Stimulated activated CD4-positive, alpha-beta T cell treated with anti-CD3 and anti-CD28 coated beads, Interleukin-12 subunit alpha, Interleukin-12 subunit beta, amount 100 ng/mL, for 4 hours (primary cell): ENCODE measurements around the gene FBXW4.

Source experiments
- DNase-seq: peaks from one replicate; pipeline ENCODE4 v3.0.0-alpha.2; 2020

Gene FBXW4

DNA sequence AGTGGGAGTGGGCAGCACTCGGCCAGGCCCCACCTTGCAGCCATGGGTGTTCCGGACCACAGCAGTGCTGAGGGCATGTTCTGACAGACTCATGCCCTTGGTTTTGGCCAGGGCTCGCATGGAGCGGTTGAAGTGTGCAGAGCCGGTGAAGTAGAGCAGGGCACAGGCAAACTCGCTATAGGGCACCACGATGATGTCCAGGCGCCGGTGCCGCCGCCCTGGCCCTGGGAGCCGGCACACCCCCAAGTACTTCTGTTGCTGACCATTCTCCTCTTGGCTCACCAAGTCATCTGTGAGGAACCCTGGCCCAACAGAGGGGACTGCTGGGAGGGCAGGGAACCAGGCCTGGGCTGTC, 115.5 kb downstream of the FBXW4 start:
- no peak for DNase-seq

DNA sequence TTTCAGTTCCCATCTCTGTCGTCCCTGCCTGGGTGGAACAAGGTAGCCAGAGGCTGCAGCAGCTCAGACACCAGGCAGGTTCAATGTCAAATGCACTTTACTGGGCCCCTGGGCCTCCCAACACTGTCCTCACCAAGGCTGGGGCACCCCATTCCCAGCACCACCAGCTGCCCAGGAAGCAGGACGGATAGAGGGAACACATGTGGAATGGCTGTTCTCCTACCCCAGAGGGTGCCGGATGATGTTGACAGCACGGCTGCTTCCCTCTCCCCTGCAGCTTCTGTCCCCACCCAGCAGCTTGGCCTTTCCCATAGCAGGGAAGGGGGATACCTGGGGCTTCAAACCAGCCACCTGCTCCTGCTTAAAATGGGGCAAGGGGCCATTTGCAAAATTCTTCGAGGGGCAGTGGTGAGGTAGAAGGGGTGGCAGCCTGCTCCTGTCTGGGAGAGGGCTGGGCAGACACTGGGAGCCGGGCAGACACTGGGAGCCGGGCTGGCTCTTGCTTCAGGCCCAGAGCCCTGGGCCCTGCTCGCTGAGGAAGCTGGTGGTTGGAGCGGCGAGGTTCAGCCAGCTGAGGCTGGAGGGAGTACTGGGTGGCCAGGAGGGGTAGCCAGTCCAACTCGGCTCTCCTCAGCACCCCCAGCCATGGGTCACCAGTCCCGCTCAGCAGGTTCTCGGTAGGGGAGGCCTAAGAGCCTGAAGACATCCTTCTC, 116.0 kb downstream of the FBXW4 start:
- DNase-seq = no peak

DNA sequence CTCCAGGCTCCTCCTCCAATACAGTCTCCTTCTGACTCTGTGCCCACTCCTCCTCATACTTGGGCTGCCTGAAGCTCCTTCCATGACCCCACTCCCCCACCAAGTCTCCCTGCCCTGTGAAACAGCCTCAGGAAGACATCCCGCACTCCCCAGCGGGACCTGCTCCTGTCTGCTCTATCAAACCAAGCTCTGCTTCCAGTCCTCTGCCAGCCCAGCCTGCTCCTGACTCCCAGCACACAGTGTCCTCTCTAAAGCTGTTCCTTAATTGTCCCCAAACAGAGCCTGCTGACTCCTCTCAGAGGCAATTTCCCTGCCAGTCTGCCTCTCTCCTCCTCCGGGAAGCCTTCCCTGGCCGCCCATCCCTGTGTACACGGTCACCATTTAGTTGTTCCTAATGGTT, 116.8 kb downstream of the FBXW4 start:
- no peak for DNase-seq

DNA sequence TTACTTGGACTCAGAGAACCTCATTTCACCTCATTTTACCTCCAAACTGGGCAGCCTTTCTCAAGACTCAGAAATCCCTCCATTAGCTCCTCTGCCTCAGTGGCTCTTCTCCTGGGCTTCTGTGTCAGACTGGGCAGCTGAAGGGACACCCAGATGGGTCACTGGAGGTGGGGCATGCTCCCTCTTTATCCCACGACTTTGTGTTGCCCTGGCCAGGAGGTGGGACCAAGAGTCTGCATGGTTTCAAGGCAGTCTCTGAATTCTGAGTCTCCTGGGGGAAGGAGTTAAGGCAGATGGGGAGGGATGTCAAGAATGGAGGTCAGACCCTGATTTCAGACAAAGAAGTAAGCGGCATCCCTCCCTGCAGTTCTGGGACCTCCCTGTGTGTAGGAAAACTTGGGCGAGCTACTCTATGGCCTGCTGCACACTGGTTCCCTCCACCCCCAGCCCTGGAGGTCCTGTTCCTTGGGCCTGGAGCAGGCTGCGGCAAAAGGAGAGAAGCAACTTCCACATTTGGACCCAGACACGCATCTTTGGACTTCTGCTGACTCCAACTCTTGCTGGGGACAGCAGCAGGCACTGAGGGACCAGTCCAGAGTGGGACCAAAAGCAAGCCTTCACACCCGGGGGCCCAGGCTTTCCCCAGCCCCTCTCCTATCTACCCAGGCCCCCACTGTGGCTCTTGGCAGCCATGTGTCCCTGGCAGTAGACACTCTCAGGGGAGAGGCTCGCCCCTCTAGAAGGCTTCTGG, 117.7 kb downstream of the FBXW4 start:
- DNase-seq = no peak

DNA sequence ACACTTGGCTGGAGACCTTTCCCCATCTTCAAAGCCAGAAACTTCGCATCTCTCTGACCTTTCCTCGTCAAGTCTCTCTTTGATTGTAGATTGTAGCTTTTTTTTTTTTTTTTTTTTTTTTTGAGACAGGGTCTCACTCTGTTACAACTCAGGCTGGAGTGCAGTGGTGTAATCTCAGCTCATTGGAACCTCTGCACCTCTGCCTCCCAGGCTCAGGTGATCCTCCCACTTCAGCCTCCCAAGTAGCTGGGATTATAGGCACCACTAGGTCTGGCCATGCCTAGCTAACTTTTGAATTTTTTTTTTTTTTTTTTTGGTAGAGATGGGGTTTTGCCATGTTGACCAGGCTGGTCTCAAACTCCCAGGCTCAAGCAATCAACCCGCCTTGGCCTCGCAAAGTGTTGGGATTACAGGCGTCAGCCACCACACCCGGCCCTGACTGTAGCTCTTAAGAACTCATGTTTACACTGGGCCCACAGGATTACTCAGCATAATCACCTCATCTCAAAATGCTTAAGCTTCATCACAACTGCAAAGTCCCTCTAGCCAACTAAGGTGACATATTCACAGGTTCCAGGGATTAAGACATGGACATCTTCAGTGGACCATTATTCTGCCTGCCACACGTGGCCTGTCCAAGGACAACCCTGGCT, 118.6 kb downstream of the FBXW4 start:
- DNase-seq = no peak

- DNase-seq = no peak
These were observed 119.3 kb downstream of the FBXW4 start for GRCh38 chr10:101575580-101576210.

- no peak for DNase-seq
These were observed 119.9 kb downstream of the FBXW4 start for GRCh38 chr10:101575091-101575490.

DNA sequence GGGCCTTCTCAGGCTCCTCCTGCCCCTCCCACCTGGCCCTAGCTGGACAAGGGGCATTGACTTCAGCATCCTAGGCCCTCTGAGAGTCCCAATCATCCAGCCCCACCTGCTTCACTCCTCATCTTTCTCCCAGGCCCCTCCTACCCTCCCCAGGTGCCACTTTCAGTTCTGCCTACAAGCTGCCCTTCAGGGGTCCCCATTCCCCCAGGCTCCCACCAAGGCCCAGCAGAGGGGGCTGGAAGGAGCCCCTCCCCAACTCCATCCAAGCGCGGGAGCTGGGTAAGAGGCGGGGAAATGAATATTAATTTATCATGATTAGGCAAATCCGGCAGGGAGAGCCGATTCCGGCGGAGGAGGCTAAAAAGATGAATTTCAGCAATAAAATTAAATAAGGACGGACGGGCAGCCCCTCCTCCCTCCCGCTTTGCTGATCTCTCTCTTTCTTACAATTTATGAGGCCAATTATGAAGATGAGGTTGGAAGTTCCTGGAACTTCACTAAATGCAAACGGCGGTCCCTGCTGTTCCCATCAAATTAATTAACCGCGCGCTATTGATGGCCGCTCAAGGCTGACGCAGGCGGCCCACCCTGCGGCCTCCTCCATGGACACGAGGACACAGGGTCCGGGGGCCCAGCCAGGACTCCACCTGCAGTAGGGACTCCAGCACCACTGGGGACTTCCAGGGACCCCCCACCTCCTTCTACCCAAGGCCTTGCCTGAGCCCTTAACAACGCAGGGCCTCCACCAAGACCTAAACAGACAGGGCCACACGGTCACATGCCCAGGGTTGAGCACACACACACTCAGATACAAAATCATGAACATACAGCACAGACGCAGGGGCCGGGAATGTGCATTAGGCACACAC, 120.9 kb downstream of the FBXW4 start:
- DNase-seq = no peak

- no peak for DNase-seq
These were observed 122.2 kb downstream of the FBXW4 start for GRCh38 chr10:101572785-101573184.

GRCh38 chr10:101572126-101572525, 122.8 kb downstream of the FBXW4 start:
- DNase-seq = no peak

DNA sequence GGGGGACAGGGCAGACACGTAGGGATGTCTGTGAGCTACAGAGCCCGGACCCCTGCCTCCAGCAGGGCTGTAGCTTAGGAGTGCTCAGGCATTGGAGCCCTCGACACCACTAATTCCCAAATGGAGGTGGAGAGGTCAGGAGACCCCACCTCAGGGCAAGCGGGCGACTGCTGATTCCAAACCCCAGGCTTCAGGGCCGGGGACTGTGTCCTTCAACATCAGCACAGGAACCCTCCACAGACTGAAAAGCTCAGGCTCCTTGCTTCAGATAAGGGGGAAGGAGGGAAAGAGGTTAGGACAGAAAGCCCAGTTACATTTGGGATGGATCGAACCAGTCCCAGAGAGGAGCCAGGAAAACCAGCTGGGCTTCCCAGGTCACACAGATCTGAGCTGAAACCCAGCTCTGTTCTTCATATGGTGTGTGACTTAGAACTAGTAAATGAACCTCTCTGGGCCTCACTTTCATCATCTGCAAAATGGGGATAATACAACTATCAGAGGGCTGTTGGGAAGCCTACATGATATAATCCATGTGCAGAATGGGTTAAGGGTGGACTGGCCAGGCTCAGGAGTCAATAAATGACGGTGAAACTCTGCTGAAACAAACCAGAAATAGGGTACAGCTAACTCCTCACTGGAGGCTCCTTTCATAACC, 123.6 kb downstream of the FBXW4 start:
- DNase-seq = no peak

DNA sequence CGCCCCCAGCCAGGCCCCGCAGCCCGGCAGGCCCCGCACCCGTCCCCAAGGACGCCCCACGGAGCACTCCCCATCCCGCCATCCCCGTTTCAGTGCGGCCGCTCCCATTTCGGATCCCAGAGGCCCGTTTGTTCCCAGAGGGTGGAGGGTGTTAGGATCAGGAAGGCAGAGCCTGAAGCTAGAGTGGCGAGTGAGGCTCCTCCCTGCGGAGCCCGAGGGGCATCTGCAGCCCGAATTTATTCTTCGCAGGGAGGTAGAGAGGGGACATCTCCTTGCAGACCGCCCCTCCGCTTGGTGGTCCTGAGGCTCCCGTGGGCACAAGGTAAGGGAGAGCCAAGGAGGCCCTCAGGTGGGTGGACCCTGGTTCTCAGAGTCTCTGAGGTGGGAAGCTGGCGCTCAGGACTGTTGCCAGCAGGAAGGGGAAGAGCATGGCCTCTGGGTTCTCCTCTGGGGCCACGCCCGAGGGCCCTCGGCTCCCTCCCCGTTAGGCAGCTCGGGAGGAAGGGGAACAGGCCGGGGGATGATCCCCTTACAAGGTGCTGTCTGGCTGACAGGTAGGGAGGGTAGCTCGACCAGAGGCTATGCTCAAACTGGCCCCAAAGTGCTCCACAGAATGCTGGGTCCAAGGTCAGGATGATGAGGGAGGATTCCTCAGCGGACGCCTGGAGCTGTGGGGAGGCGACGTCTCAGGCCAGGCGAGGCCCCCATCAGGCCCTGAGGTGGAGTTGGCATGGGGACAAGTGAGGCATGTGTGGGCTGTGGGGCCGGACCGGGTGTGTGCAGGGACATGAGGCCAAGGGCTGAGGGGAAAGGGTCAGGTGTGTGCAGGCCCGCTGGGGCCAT, 124.3 kb downstream of the FBXW4 start:
- no peak for DNase-seq

- peak; percentile 80 for DNase-seq
These were observed 125.1 kb downstream of the FBXW4 start for GRCh38 chr10:101569622-101570427.

DNA sequence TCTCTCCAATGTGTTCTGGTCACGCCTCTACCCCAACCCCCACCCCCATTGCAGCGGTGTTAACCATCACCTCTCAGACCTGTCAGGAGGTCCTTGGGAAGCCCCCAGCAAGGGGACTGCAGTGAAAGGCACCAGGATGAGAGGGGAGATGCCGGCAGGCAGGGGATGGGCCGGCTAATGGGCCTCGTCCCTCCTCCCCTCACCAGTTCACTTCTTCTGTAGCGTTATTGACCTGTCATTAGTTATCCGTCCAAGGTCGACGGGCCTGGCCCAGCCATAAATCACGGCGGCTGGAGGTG, 125.7 kb downstream of the FBXW4 start:
- no peak for DNase-seq

- no peak for DNase-seq
These were observed 126.8 kb downstream of the FBXW4 start for GRCh38 chr10:101568054-101568745.

- no peak for DNase-seq
These were observed 127.6 kb downstream of the FBXW4 start for GRCh38 chr10:101567165-101568006.

DNA sequence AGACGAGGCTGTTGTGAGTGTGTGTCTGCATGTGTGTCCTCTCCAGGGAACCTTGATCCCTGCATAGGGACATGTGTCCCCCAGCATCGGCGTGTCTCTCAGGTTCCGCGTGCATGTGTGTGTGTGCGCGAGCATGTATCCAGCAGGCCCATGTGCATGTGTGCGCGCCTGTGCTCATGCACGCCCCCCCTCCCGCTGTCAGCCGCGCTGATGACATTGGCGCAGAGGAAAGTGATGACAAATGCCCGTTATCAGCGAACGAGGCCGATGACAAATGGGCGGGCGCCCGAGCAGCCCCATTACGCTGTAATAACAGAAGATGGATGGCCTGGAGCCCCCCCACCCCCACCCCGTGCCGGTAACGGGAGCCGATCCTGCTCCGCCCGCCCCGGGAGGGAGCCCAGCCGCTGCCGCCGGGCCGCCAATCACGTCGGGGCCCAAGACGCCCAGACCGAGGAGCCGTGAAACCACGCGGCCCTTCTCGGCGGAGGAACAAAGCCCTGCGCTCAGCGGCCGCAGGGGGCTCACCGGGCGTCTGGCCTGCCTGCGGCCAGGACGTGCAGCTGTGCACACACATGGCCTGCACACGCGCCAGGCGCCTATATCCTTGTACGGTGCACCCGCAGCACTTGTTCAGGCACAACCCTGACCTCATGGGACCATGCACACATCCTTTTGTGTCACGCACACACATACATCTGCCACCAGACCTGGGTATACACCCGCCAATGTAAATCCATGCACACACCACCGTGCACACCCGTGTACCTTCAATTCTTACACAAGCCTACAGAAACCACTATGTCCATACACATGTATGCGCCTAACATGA, 128.4 kb downstream of the FBXW4 start:
- no peak for DNase-seq

- no peak for DNase-seq
These were observed 129.0 kb downstream of the FBXW4 start for GRCh38 chr10:101565936-101566332.
